Measurements from ENCODE around the gene PHRF1. TPM values are rescaled to one million over a fixed set of nuclear protein-coding genes. Genes with fewer than 3 reads are reported as not detected.

Gene PHRF1
- total RNA-seq, 4 donors from 2014 or later, result 5.0 to 45.8 (median 24.1) TPM

DNA sequence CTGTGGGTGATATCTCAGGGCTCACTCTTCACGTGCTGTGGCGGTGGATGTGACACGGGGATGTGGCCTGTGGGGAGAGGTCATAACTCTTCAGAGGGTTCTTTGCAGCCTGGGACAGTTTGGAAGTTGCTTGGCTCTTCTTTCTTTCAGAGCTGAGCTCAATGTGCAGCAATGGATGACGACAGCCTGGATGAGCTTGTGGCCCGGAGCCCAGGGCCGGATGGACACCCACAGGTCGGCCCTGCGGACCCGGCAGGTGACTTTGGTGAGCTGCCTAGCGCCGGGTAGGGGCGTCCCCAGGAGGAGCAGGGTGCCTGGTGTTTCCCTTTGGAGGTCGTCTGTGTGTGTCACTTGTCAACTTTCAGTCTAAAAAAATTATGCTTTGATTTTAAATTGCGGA is 5.1 kb downstream of the PHRF1 start:
- Histone ChIP-seq H3K4me3 (no peak overlapping the region), H3K27me3 (no peaks in the 10 kb centered on the region), H3K4me1 (peaks cover 8 to 20% of the 10 kb centered on the region in 2 donors), H3K27ac (no peak overlapping the region), H3K9me3 (no peaks in the 10 kb centered on the region), H3K36me3 (no peaks in the 10 kb centered on the region)
- TF ChIP-seq POLR2A (IDR thresholded peaks at IDR 0.05), result no peak
- TF ChIP-seq, protein P1, sequence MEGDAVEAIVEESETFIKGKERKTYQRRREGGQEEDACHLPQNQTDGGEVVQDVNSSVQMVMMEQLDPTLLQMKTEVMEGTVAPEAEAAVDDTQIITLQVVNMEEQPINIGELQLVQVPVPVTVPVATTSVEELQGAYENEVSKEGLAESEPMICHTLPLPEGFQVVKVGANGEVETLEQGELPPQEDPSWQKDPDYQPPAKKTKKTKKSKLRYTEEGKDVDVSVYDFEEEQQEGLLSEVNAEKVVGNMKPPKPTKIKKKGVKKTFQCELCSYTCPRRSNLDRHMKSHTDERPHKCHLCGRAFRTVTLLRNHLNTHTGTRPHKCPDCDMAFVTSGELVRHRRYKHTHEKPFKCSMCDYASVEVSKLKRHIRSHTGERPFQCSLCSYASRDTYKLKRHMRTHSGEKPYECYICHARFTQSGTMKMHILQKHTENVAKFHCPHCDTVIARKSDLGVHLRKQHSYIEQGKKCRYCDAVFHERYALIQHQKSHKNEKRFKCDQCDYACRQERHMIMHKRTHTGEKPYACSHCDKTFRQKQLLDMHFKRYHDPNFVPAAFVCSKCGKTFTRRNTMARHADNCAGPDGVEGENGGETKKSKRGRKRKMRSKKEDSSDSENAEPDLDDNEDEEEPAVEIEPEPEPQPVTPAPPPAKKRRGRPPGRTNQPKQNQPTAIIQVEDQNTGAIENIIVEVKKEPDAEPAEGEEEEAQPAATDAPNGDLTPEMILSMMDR (IDR thresholded peaks at IDR 0.05), result no peak
- no peak for DNase-seq
- intact Hi-C loops (cut with DNase I; ENCODE audit: low total_unique reads), result no loop called here

DNA sequence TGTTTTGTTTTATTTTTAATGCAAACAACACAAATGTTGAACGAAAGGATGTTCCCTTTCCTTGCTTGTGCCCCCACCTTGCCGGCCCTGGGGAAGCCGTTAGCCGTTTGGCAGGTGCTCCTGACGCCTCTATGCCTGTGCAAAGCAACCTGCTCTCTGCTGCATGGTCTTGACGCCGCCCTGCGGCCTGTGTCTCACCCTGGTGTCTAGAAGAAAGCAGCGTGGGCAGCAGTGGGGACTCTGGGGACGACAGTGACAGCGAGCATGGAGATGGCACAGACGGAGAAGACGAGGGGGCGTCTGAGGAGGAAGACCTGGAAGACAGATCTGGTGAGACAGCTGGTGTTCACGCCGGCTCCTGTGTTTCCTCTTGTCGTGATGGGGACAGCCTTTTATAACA is 5.5 kb downstream of the PHRF1 start:
- Histone ChIP-seq H3K36me3 (no peaks in the 10 kb centered on the region), H3K4me1 (peaks cover 8 to 20% of the 10 kb centered on the region in 2 donors), H3K9me3 (no peaks in the 10 kb centered on the region), H3K27ac (no peak overlapping the region), H3K4me3 (no peak overlapping the region), H3K27me3 (no peaks in the 10 kb centered on the region)
- no peak for TF ChIP-seq POLR2A (IDR thresholded peaks at IDR 0.05)
- TF ChIP-seq, protein P1 (IDR thresholded peaks at IDR 0.05), result no peak
- intact Hi-C loops (cut with DNase I; ENCODE audit: low total_unique reads), result no loop called here
- DNase-seq, result no peak

DNA sequence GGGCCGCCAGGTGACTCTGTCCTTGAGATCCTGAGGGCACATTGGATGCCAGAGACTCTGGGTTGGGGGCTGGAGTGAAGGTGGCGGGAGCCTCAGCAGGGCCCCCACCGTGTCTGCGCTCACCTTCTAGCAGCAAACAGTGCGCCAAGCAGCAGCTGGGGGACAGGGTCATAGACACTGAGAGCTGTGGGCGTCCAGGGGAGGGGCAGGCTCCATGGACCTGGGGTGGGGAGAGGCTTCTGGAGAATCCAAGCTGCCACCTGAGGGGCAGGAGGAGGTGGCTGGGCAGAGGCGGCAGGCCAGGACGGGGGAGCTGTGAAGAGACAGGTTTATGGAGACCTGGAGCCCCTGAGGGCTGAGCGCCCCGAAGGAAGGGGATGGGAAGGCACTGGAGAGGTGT is 8.0 kb downstream of the PHRF1 start:
- no peaks in the 10 kb centered on the region for H3K27me3 ChIP-seq
- intact Hi-C loops (cut with DNase I; ENCODE audit: low total_unique reads), result no loop called here
- H3K9me3 ChIP-seq, result no peaks in the 10 kb centered on the region
- DNase-seq, result no peak
- H3K4me1 ChIP-seq, result peaks cover 0 to 6% of the 10 kb centered on the region in 2 donors
- no peaks in the 10 kb centered on the region for H3K36me3 ChIP-seq
- no peak overlapping the region for H3K27ac ChIP-seq
- TF ChIP-seq POLR2A (IDR thresholded peaks at IDR 0.05), result no peak
- TF ChIP-seq, protein P1 (IDR thresholded peaks at IDR 0.05), result no peak
- H3K4me3 ChIP-seq, result no peak overlapping the region

DNA sequence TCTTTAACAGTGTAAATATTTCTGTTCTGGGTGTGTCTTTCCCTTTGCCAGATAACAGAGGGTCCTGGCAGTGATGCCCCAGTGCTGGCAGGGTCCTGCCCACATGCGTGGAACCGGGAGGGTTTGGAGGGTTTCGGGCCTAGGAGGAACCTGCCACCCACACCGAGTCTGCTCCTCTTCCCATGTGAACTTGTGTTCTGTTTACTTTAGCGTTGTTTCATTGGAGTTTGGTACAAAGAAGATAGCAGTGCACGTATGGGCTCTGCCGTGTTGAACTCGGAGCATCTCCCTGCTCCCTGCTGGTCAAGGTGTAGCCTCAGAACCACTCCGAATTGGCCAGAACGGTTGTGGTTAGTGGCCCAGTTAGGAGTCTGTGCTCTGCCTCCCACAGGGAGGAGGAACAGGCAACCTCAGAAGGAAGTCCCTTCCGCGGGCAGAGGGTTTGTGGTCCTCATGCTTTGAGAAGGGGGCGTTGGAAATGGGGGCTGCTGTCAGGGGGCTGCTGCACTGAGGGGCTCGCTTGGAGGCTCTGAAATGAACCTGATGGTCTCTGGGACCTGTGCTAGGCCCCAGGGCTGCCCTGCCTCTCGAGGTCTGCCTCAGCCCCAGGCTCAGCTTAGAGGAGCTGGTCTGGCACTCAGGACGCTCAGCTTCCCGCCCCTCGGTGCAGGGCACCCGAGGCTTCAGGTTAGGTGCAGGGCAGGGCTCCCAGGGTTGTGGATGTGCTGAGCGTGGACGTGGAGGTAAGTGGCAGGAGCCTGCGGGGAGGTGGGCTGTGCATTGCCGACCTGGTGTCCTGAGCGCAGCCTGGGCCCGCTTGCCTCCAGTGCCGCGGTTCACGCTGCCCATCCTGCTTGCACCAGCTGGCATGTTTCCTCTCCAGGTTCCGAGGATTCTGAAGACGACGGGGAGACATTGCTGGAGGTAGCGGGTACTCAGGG is 10.4 kb downstream of the PHRF1 start:
- DNase-seq, result no peak
- TF ChIP-seq POLR2A (IDR thresholded peaks at IDR 0.05), result no peak
- TF ChIP-seq, protein P1 (IDR thresholded peaks at IDR 0.05), result no peak
- intact Hi-C loops (cut with DNase I; ENCODE audit: low total_unique reads), result no loop called here

DNA sequence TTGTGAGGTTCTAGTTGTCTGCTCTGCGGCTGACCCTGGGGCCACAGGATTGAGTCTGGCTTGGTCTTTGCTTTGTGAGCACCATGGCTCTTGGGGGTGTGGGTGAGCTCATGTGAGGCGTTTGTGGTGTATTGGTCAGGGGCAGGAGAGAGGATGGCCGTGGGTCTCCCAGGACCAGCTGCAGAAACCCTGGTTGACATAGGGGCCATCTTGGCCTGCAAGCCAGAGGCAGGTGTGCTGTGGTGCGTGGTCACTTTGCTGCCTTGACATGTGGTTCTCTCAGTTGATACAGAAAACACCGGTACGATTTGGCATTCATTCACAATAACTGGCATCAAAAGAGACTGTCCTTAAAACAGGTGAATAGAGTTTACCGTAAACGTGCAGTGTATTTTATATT is 11.3 kb downstream of the PHRF1 start:
- H3K9me3 ChIP-seq, result no peaks in the 10 kb centered on the region
- intact Hi-C loops (cut with DNase I; ENCODE audit: low total_unique reads), result no loop called here
- DNase-seq, result no peak
- H3K4me3 ChIP-seq, result no peak overlapping the region
- H3K27ac ChIP-seq, result no peak overlapping the region
- H3K4me1 ChIP-seq, result no peaks in the 10 kb centered on the region
- TF ChIP-seq POLR2A (IDR thresholded peaks at IDR 0.05), result no peak
- TF ChIP-seq, protein P1 (IDR thresholded peaks at IDR 0.05), result no peak
- no peaks in the 10 kb centered on the region for H3K36me3 ChIP-seq
- no peaks in the 10 kb centered on the region for H3K27me3 ChIP-seq

More for the DNA sequence above, 10.4 kb downstream of the PHRF1 start:
- H3K36me3 ChIP-seq, result no peaks in the 10 kb centered on the region
- H3K27me3 ChIP-seq, result no peaks in the 10 kb centered on the region
- H3K27ac ChIP-seq, result no peak overlapping the region
- no peaks in the 10 kb centered on the region for H3K4me1 ChIP-seq
- no peak overlapping the region for H3K4me3 ChIP-seq
- no peaks in the 10 kb centered on the region for H3K9me3 ChIP-seq
